ENCODE measurements around the gene CASKIN1. TPM values are rescaled to one million over a fixed set of nuclear protein-coding genes. Genes with fewer than 3 reads are reported as not detected.

The CASKIN1 gene
- total RNA-seq, 2 donors from 2014 or later, result 8.2 to 9.7 TPM

GRCh38 chr16:2186505-2186904 lies 9.9 kb downstream of the CASKIN1 start:
- no peak for DNase-seq

GRCh38 chr16:2186064-2186463 lies 10.3 kb downstream of the CASKIN1 start:
- Mint-ChIP-seq H3K36me3 (ENCODE audit: low read depth) (no peaks in the 10 kb centered on the region), H3K4me3 (no peak overlapping the region), H3K27me3 (ENCODE audit: insufficient read depth) (no peaks in the 10 kb centered on the region), H3K27ac (no peak overlapping the region), H3K4me1 (no peaks in the 10 kb centered on the region), H3K9me3 (no peaks in the 10 kb centered on the region)
- H3K9me3 ChIP-seq (ENCODE audit: control insufficient read depth, low read length), result no peaks in the 10 kb centered on the region
- H3K4me3 ChIP-seq (ENCODE audit: low read length), result no peak overlapping the region
- no peak for TF ChIP-seq CTCF (conservative IDR thresholded peaks at IDR 0.05)
- no peaks in the 10 kb centered on the region for H3K36me3 ChIP-seq (ENCODE audit: control insufficient read depth, insufficient read depth, low read length)
- H3K27me3 ChIP-seq (ENCODE audit: control insufficient read depth, insufficient read depth, low read length, poor library complexity, severe bottlenecking), result no peaks in the 10 kb centered on the region
- DNase-seq, result no peak
- H3K9ac ChIP-seq (ENCODE audit: extremely low read depth, low read length, poor library complexity, severe bottlenecking), result no peak overlapping the region
- WGBS, 2 experiments (ENCODE audit: insufficient coverage in 1 of 2, insufficient read length in 1 of 2), result 88 to 93% methylated on average over 7 to 13 of the region's 13 CpGs
- H3K4me1 ChIP-seq (ENCODE audit: control insufficient read depth, insufficient read depth, low read length), result no peaks in the 10 kb centered on the region
- H3K27ac ChIP-seq (ENCODE audit: low read depth, low read length), result no peak overlapping the region

More at GRCh38 chr16:2186505-2186904, 9.9 kb downstream of the CASKIN1 start:
- no peaks in the 10 kb centered on the region for H3K36me3 Mint-ChIP-seq (ENCODE audit: low read depth)
- H3K36me3 ChIP-seq (ENCODE audit: control insufficient read depth, insufficient read depth, low read length), result no peaks in the 10 kb centered on the region
- TF ChIP-seq CTCF (conservative IDR thresholded peaks at IDR 0.05), result no peak
- no peaks in the 10 kb centered on the region for H3K9me3 ChIP-seq (ENCODE audit: control insufficient read depth, low read length)
- H3K27ac Mint-ChIP-seq, result no peak overlapping the region
- H3K4me1 ChIP-seq (ENCODE audit: control insufficient read depth, insufficient read depth, low read length), result no peaks in the 10 kb centered on the region
- no peaks in the 10 kb centered on the region for H3K4me1 Mint-ChIP-seq
- WGBS, 2 experiments (ENCODE audit: insufficient coverage in 1 of 2, insufficient read length in 1 of 2), result 81 to 96% methylated on average over 10 to 20 of the region's 20 CpGs
- no peaks in the 10 kb centered on the region for H3K27me3 ChIP-seq (ENCODE audit: control insufficient read depth, insufficient read depth, low read length, poor library complexity, severe bottlenecking)
- no peak overlapping the region for H3K4me3 Mint-ChIP-seq
- H3K27me3 Mint-ChIP-seq (ENCODE audit: insufficient read depth), result no peaks in the 10 kb centered on the region
- no peak overlapping the region for H3K9ac ChIP-seq (ENCODE audit: extremely low read depth, low read length, poor library complexity, severe bottlenecking)
- no peak overlapping the region for H3K27ac ChIP-seq (ENCODE audit: low read depth, low read length)
- no peak overlapping the region for H3K4me3 ChIP-seq (ENCODE audit: low read length)
- no peaks in the 10 kb centered on the region for H3K9me3 Mint-ChIP-seq

- no peak for TF ChIP-seq CTCF (conservative IDR thresholded peaks at IDR 0.05)
- no peak overlapping the region for H3K9ac ChIP-seq (ENCODE audit: extremely low read depth, low read length, poor library complexity, severe bottlenecking)
- 93% methylated on average over 16 to 20 of the region's 20 CpGs for WGBS, 2 experiments (ENCODE audit: insufficient coverage in 1 of 2, insufficient read length in 1 of 2)
Observed at GRCh38 chr16:2184962-2185361, 11.4 kb downstream of the CASKIN1 start.

More at GRCh38 chr16:2184962-2185361, 11.4 kb downstream of the CASKIN1 start:
- no peaks in the 10 kb centered on the region for H3K9me3 Mint-ChIP-seq
- no peaks in the 10 kb centered on the region for H3K36me3 Mint-ChIP-seq (ENCODE audit: low read depth)
- H3K4me3 ChIP-seq (ENCODE audit: low read length), result no peak overlapping the region
- no peak for DNase-seq
- H3K27me3 ChIP-seq (ENCODE audit: control insufficient read depth, insufficient read depth, low read length, poor library complexity, severe bottlenecking), result no peaks in the 10 kb centered on the region
- H3K36me3 ChIP-seq (ENCODE audit: control insufficient read depth, insufficient read depth, low read length), result no peaks in the 10 kb centered on the region
- H3K27me3 Mint-ChIP-seq (ENCODE audit: insufficient read depth), result no peaks in the 10 kb centered on the region
- H3K27ac Mint-ChIP-seq, result no peak overlapping the region
- H3K4me3 Mint-ChIP-seq, result no peak overlapping the region
- H3K4me1 ChIP-seq (ENCODE audit: control insufficient read depth, insufficient read depth, low read length), result no peaks in the 10 kb centered on the region
- H3K4me1 Mint-ChIP-seq, result no peaks in the 10 kb centered on the region
- no peaks in the 10 kb centered on the region for H3K9me3 ChIP-seq (ENCODE audit: control insufficient read depth, low read length)
- H3K27ac ChIP-seq (ENCODE audit: low read depth, low read length), result no peak overlapping the region
